ENCODE measurements around the gene NFATC1. TPM values are rescaled to one million over a fixed set of nuclear protein-coding genes. Genes with fewer than 3 reads are reported as not detected.

NFATC1 gene
- total and polyA plus RNA-seq, 9 donors, result 8.4 to 28.3 (median 12.2) TPM

DNA sequence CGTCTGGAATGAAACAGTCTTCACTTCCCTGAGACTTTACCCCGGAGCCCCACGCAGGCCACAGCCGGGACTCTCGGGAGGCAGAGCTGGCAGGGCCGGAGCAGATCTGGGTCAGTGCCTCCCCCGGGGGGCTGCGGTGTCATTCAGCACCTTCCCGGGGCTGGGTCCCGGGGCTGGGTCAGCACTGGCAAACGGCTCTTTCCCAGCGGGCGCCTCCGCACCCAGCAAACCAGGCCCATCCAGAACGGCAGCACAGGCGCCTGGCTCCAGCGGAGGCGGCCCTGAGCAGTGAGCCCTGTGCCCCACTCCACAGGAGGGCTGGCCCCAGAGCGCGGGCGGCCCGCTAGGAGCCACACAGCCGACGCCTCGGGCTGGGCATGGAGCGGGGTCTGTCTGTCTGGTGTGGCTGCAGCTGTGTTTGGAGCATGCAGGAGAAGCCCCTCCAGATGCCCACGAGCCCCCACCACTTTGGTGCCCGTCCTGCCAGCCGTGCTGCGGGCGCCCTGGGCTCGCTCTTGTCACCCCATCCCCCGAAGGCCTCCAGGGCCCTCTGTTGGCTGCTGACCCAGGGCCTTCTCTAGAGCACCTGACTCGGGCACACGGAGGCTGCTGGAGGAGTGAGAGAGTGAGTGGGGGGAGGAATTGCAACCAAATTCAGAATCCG lies 151.8 kb downstream of the NFATC1 start:
- Histone ChIP-seq H3K27me3 (no peaks in the 10 kb centered on the region), H3K36me3 (no peaks in the 10 kb centered on the region), H3K9me3 (no peaks in the 10 kb centered on the region), H3K4me3 (no peak overlapping the region), H3K4me1 (ENCODE audit: insufficient read depth) (no peaks in the 10 kb centered on the region), H3K27ac (no peak overlapping the region)
- peak in 3 of 5 donors; percentile 4 to 18 (median 12) for DNase-seq
- 65 to 81% (median 78%) methylated on average over 36 of the region's 36 CpGs for WGBS, 3 donors
- intact Hi-C loops (cut with DNase I), result no loop called here
- no peak for TF ChIP-seq POLR2A (IDR thresholded peaks at IDR 0.05)
- no peak for TF ChIP-seq EP300 (IDR thresholded peaks at IDR 0.05)
- TF ChIP-seq, protein P1, sequence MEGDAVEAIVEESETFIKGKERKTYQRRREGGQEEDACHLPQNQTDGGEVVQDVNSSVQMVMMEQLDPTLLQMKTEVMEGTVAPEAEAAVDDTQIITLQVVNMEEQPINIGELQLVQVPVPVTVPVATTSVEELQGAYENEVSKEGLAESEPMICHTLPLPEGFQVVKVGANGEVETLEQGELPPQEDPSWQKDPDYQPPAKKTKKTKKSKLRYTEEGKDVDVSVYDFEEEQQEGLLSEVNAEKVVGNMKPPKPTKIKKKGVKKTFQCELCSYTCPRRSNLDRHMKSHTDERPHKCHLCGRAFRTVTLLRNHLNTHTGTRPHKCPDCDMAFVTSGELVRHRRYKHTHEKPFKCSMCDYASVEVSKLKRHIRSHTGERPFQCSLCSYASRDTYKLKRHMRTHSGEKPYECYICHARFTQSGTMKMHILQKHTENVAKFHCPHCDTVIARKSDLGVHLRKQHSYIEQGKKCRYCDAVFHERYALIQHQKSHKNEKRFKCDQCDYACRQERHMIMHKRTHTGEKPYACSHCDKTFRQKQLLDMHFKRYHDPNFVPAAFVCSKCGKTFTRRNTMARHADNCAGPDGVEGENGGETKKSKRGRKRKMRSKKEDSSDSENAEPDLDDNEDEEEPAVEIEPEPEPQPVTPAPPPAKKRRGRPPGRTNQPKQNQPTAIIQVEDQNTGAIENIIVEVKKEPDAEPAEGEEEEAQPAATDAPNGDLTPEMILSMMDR (IDR thresholded peaks at IDR 0.05), result no peak

DNA sequence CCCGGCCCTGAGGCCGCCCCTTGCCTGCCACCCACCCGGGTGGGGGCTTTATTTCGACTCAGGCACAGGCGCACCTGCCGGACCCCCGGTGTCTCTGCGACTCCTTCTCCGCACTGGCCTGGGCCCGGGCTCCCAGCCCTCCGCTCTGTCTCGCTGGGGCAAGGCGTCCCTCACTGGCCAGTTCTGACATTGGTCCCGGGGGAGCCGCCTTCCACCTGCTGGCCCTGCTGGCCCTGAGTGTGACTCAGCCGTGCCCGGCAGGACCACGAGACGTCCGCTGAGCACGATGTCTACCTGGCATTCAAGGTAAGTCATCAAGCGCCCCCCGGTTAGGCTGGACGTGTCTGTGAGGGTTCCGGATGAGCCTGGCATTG lies 152.3 kb downstream of the NFATC1 start:
- DNase-seq, result peak in 4 of 5 donors; percentile 11 to 33 (median 14)
- Histone ChIP-seq H3K4me3 (no peak overlapping the region), H3K36me3 (no peaks in the 10 kb centered on the region), H3K9me3 (no peaks in the 10 kb centered on the region), H3K27me3 (no peaks in the 10 kb centered on the region), H3K4me1 (ENCODE audit: insufficient read depth) (no peaks in the 10 kb centered on the region), H3K27ac (no peak overlapping the region)
- intact Hi-C loops (cut with DNase I), result no loop called here
- WGBS, 3 donors, result 92% methylated on average over 23 to 25 of the region's 25 CpGs
- no peak for TF ChIP-seq POLR2A (IDR thresholded peaks at IDR 0.05)
- TF ChIP-seq EP300 (IDR thresholded peaks at IDR 0.05), result no peak
- TF ChIP-seq, protein P1 (IDR thresholded peaks at IDR 0.05), result no peak

DNA sequence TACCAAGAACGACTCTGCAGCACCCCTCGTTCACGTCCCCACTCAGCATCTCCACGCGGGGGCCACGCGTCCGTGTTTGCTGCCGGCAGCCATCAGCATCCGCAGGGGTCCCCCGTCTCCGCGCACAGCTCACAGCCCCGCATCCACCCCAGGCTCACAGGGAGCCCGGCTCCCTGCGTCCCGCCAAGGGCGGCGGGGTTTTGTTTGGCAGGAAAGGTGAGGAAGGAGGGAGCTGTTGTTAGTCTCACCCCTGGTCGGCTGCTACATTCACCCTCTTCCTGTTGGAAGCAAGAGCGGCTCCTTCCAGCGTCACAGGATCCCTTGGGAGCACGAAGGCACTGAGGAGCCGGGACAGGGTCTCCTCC lies 152.9 kb downstream of the NFATC1 start:
- peak in 2 of 5 donors; percentile 5 to 9 for DNase-seq
- TF ChIP-seq, protein P1 (IDR thresholded peaks at IDR 0.05), result no peak
- TF ChIP-seq POLR2A (IDR thresholded peaks at IDR 0.05) (no peak), EP300 (IDR thresholded peaks at IDR 0.05) (no peak)
- no peaks in the 10 kb centered on the region for H3K27me3 ChIP-seq
- 93 to 95% (median 95%) methylated on average over 24 of the region's 24 CpGs for WGBS, 3 donors
- intact Hi-C loops (cut with DNase I), result no loop called here
- H3K4me3 ChIP-seq, result no peak overlapping the region
- no peaks in the 10 kb centered on the region for H3K9me3 ChIP-seq
- H3K36me3 ChIP-seq, result no peaks in the 10 kb centered on the region
- no peak overlapping the region for H3K27ac ChIP-seq
- H3K4me1 ChIP-seq (ENCODE audit: insufficient read depth), result no peaks in the 10 kb centered on the region

DNA sequence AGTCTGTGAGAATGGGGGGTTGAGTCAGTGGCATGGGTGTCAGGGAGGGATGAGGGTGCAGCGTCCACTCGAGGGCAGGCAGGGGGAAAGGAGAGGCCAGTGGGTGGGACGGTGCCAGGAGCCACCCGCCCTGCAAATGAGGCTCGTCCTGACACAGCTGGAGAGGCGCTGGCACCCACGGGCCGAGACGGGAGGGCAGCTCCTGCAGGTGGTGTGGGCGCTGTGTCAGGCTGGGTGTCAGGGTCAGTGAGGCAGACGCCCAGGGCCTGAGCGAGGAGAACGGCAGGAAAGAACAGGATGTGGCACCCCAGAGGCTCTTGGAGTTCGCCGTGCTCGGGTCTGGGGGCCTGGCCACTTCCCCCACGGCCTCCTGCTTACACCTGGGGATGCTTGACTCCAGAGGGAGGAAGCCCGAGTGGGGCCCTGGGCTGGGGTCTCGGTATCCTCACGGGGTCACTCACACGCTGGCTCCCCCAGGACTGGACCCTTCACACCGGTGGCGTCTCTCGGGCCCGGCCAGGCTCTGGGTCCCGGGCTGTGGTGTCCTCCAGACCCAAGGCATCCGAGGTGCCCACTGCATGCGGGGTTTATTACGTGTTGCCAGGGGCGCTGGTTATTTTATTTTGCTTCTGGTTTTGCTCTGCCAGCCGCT lies 153.4 kb downstream of the NFATC1 start:
- intact Hi-C loops (cut with DNase I), result no loop called here
- Histone ChIP-seq H3K27ac (no peak overlapping the region), H3K36me3 (no peaks in the 10 kb centered on the region), H3K9me3 (no peaks in the 10 kb centered on the region), H3K27me3 (no peaks in the 10 kb centered on the region), H3K4me3 (no peak overlapping the region), H3K4me1 (ENCODE audit: insufficient read depth) (no peaks in the 10 kb centered on the region)
- peak in 2 of 5 donors; percentile 2 to 10 for DNase-seq
- 88 to 90% (median 89%) methylated on average over 31 of the region's 31 CpGs for WGBS, 3 donors
- TF ChIP-seq, protein P1 (IDR thresholded peaks at IDR 0.05), result no peak
- TF ChIP-seq EP300 (IDR thresholded peaks at IDR 0.05), result no peak
- no peak for TF ChIP-seq POLR2A (IDR thresholded peaks at IDR 0.05)

All from ovary (tissue), 9 donors.